GM19240 (cell line): ENCODE measurements around the gene SYNE2.
A peak's percentile ranks its signal among the peaks of the same experiment; 100 is the strongest.

Source experiments
- DNase-seq: peaks from one replicate; pipeline ENCODE4 v3.0.0; 2011; ENCODE audit warnings: low spot score; ENCODE audit not compliant: insufficient read length

Gene SYNE2

GRCh38 chr14:64212666-64213065 is 359.9 kb downstream of the SYNE2 start:
- DNase-seq = no peak

DNA sequence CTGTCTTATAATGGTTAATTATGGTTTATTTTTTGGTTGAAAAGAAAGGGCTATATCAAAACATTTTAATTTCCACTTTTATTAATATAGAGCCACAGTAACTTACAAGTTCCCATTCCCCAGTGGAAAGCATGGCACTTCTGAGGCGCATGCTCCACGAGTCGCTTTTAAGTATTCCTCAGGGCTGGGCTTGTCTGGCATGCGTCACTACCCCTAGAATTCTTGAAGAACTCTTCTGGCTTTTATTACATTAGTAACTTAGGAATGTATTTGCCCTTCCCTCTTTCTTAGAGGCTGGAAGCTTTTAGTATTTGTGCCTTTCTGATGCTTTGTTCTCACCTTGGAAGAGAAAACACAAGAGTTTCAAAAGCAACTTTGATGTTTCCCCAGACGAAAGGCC is 360.3 kb downstream of the SYNE2 start:
- no peak for DNase-seq

- DNase-seq = no peak
These were observed 361.2 kb downstream of the SYNE2 start for GRCh38 chr14:64213853-64214570.

DNA sequence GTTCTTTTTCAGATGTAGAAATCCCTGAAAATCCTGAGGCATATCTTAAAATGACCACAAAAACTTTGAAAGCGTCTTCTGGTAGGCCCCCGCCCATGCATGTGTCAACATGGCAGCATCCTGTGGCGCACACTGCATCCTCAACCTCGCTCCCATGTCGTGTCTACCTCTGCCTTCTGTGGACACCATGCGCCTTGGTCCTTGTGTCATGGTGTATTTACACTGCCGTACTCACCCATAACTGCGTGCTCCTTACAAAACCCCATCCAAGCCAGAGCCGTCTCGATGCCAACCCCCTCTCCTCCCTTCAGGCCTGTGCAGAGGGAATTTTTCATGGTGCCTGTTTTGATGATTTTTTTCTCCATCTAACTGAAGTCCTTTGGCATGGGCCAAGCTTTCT is 362.5 kb downstream of the SYNE2 start:
- no peak for DNase-seq

DNA sequence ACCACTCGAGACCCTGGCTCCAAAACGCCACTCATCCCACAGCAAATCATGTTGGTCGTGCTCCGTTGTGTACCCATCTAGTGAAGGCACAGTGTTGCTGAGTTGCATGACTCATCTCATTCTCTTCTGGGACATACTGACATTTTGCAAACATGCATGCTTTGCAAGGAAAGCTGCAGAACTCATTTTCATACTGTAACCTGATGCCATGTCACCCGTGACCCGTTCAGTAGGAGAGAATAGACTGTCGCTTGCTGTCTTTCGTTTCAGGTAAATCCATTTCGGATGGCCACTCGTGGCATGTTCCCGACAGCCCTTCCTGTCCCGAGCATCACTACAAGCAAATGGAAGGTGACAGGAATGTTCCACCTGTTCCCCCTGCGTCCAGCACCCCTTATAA is 363.2 kb downstream of the SYNE2 start:
- no peak for DNase-seq

DNA sequence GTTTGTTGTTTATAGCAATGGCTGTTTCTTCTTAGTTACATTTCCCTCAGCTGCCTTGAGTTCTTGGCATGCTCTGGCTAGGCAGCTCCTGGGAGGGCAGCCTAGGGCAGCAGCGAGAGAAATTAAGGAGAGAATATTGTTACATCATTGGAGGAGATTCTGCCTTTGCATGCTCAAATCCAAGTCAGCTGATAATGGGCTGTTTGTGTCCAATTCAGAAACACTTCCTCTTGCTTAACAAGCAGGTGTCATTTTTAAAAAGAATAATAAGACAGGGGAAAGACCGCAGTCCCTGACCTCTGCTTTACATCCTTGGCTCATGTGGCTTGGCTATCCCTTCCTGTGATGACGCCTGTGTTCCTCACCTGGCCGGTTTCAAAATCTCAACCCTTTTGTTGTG is 364.5 kb downstream of the SYNE2 start:
- no peak for DNase-seq

DNA sequence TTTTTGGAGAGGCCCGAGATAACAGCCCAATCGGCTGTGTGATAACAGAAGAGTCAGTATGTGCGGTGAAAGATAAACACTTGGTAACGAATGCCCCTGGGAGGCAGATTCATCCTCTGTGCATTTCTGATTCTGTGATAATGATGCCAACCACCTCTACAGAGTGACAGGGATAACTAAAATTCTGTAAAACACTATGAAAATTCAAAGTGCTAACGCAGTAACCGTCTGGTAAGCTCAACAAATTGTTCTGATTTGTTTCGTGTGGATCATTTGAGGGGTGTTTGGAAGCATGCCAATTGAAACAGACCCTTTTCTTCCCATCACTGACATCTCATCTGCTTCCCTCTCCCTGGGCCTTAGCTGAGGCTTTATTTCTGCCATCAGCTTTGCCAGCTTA is 365.0 kb downstream of the SYNE2 start:
- DNase-seq = no peak

- no peak for DNase-seq
These were observed 365.8 kb downstream of the SYNE2 start for GRCh38 chr14:64218344-64219240.

- no peak for DNase-seq
These were observed 367.3 kb downstream of the SYNE2 start for GRCh38 chr14:64220056-64220455.

GRCh38 chr14:64220466-64220865 is 367.7 kb downstream of the SYNE2 start:
- DNase-seq = no peak

GRCh38 chr14:64221391-64222003 is 368.7 kb downstream of the SYNE2 start:
- no peak for DNase-seq

GRCh38 chr14:64225151-64225757 is 372.4 kb downstream of the SYNE2 start:
- no peak for DNase-seq

DNA sequence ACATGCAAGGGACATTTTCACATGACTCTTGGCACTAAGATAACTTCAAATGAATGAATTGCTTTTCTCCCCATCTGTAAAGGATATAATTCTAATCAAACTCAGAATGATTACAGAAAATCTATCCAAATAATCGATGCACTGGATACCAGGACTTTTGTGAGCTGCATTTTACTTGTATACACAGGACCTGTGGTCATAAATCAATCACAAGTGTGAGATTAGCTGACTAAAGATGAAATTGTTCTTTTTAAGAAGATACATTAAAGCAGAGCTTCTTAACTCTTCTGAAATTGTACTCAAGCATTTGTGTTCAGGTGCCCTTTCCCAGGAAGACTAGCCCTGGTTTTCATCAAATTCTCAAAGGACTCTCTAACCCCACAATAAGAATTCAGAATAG is 375.1 kb downstream of the SYNE2 start:
- DNase-seq = no peak

DNA sequence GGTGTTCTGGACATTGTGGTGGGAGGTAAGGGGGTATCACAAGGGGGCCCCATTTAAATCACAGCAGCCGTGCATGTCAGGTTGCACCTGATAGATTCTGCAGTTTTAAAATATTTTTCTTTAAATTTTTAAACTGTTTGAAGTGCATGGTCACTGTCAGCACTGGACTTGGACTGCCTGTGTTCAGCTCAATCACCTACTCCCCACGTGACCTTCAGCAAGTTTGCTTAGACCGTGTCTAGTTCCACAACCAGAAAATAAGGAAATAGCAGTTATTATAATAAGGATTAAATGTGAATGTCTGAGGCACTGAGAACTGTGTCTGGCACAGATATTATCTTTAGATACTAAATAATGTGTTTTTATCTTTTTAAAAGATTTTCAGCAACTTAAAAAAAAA is 376.7 kb downstream of the SYNE2 start:
- no peak for DNase-seq

GRCh38 chr14:64232095-64232838 is 379.5 kb downstream of the SYNE2 start:
- DNase-seq = no peak

DNA sequence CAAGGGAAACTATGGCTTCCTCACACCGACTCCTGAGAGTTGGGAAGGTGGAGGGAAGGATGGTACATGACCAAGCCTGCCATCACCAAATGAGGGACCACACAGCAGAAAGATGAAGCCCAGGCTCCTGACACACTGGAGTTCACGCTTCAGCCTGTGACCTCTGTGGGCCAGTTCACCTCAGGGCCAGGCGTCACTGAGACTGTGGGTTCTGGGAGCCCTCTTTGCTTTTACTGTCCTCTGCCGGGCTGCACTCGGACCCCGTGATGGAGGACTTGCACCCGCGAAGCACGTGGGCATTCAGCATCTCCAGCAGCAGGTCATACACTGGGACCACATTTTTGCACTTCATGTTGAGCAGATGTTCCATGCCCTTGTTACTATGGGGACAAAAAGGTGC is 380.1 kb downstream of the SYNE2 start:
- no peak for DNase-seq

DNA sequence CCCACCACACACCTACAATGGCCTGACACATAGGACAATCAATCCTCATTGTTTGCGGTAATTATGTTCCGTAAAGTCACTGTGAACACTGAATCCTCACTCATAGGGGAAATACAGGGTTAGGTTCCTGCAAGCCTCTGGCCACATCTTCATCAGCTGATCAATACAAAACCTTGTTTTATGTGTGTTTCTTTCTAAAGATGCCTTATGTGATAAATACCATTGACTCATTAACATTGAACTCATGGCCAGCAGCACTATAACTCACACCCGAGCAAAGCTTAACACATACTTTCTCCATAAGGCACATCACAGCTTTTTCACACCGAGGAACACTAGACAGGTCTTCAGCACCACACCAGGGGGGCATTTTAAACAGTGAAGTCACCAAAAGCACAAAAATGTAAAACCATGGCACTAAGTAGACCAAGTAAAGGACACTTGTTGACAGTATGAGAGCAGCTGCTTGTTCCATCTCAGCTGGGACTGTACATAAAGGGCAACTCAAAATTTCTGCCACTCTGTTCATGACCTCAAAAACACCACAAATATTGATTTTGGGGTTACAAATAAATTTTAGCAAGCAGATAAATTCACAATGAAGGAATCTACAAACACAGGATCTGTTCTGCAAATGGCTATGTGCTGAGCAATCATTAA is 380.9 kb downstream of the SYNE2 start:
- no peak for DNase-seq

GRCh38 chr14:64234877-64235651 is 382.3 kb downstream of the SYNE2 start:
- DNase-seq = no peak

- DNase-seq = peak; percentile 51
These were observed 383.1 kb downstream of the SYNE2 start for GRCh38 chr14:64235652-64236640.
